OCI-LY1 (cell line): Measurements from ENCODE around the gene CDH13.

Experiments used
- H2AFZ ChIP-seq: fragments of 200-600 bp; sonication (generic), shearing (Covaris generic); 2 replicates; pipeline ENCODE4 v1.6.0; 2014; ENCODE audit warnings: antibody characterized with exemption, mild to moderate bottlenecking, low read length
- H3F3A ChIP-seq: fragments of 200-600 bp; sonication (generic), shearing (Covaris generic); 2 replicates; pipeline ENCODE4 v1.6.0; 2014; ENCODE audit warnings: mild to moderate bottlenecking, antibody characterized with exemption, low read length, moderate library complexity; ENCODE audit not compliant: insufficient read depth
- H3K27ac ChIP-seq: fragments of 200-600 bp; sonication (generic); 2 replicates; pipeline ENCODE4 v1.5.1; 2014; ENCODE audit warnings: low read length, mixed run types, mild to moderate bottlenecking, low read depth; ENCODE audit not compliant: poor library complexity, severe bottlenecking
- H3K27me3 ChIP-seq: fragments of 200-600 bp; sonication (generic); 2 replicates; pipeline ENCODE4 v1.6.0; 2014; ENCODE audit warnings: antibody characterized with exemption, mild to moderate bottlenecking, low read length, moderate library complexity; ENCODE audit not compliant: insufficient read depth
- H3K36me3 ChIP-seq: fragments of 200-600 bp; sonication (generic); 2 replicates; pipeline ENCODE4 v1.6.1; 2014; ENCODE audit warnings: mild to moderate bottlenecking, antibody characterized with exemption, low read length, moderate library complexity, mixed read lengths; ENCODE audit not compliant: insufficient read depth
- H3K4me1 ChIP-seq: fragments of 200-600 bp; sonication (generic); 2 replicates; pipeline ENCODE4 v1.5.1; 2014; ENCODE audit warnings: mild to moderate bottlenecking, low read length, moderate library complexity; ENCODE audit not compliant: insufficient read depth, severe bottlenecking
- H3K4me2 ChIP-seq: fragments of 200-600 bp; sonication (generic), shearing (Covaris generic); 2 replicates; pipeline ENCODE4 v1.6.1; 2014; ENCODE audit warnings: low read length
- H3K4me3 ChIP-seq: fragments of 200-600 bp; sonication (generic); 2 replicates; pipeline ENCODE4 v1.5.1; 2014; ENCODE audit warnings: low read length, low read depth, mild to moderate bottlenecking, mixed read lengths; ENCODE audit not compliant: poor library complexity, severe bottlenecking
- H3K79me2 ChIP-seq: fragments of 200-600 bp; shearing (Covaris generic); 2 replicates; pipeline ENCODE4 v1.6.1; 2016; ENCODE audit warnings: mixed run types, low read length, mixed read lengths; ENCODE audit not compliant: insufficient read depth
- H3K9ac ChIP-seq: fragments of 200-600 bp; sonication (generic), shearing (Covaris generic); 2 replicates; pipeline ENCODE4 v1.6.1; 2014; ENCODE audit warnings: mild to moderate bottlenecking, low read length, mixed read lengths
- H3K9me2 ChIP-seq: fragments of 200-600 bp; sonication (generic), shearing (Covaris generic); 2 replicates; pipeline ENCODE4 v1.6.1; 2014; ENCODE audit warnings: low read depth, mild to moderate bottlenecking, low read length, mixed read lengths
- H3K9me3 ChIP-seq: fragments of 200-600 bp; shearing (Covaris generic); 2 replicates; pipeline ENCODE4 v1.6.1; 2014; ENCODE audit warnings: low read length, mixed read lengths
- H4K20me1 ChIP-seq: fragments of 200-600 bp; sonication (generic), shearing (Covaris generic); 2 replicates; pipeline ENCODE4 v1.6.0; 2016; ENCODE audit warnings: mild to moderate bottlenecking, low read length; ENCODE audit not compliant: insufficient read depth
- EZH2 ChIP-seq: fragments of 200-600 bp; sonication (generic), shearing (Covaris generic); IDR thresholded peaks from 2 replicates; pipeline ENCODE4 v1.8.0; 2017; ENCODE audit warnings: borderline replicate concordance, mixed run types, mild to moderate bottlenecking, antibody characterized with exemption, low read length, moderate library complexity, mixed read lengths
- TF ChIP-seq, protein P1 (sequence below): fragments of 200-600 bp; sonication (generic), shearing (Covaris generic); IDR thresholded peaks from 2 replicates; pipeline ENCODE4 v1.5.1; 2017; ENCODE audit warnings: mild to moderate bottlenecking, antibody characterized with exemption, low read length, moderate library complexity, mixed read lengths

Gene CDH13

DNA sequence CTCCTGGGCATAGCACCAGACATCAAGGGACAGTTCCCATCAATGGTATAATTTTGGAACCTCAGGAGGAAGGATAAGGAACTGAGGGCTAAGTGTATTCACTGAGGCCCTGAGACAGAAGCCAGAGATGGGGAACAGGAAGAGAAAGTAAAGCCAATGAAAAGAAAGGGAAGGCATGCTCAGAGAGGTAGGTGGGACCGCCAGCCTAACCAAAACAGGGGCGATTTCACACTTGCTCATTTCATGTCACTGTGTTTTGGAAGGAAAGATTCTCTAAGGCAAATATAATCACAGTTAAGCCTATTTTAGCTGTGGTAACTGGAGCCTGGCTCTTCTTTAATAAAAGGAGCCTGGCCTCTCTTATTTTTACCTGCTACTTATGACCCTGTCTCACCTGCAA lies 411.1 kb downstream of the CDH13 start:
- Histone ChIP-seq H3K9ac (no peak overlapping the region), H3K36me3 (no peaks in the 10 kb centered on the region), H3K4me1 (no peaks in the 10 kb centered on the region), H2AFZ (no peak overlapping the region), H3K27ac (no peak overlapping the region), H3K4me2 (no peak overlapping the region), H4K20me1 (no peaks in the 10 kb centered on the region), H3F3A (no peaks in the 10 kb centered on the region), H3K27me3 (no peaks in the 10 kb centered on the region), H3K4me3 (no peak overlapping the region), H3K79me2 (no peaks in the 10 kb centered on the region), H3K9me3 (no peaks in the 10 kb centered on the region), H3K9me2 (no peaks in the 10 kb centered on the region)
- TF ChIP-seq, protein P1, sequence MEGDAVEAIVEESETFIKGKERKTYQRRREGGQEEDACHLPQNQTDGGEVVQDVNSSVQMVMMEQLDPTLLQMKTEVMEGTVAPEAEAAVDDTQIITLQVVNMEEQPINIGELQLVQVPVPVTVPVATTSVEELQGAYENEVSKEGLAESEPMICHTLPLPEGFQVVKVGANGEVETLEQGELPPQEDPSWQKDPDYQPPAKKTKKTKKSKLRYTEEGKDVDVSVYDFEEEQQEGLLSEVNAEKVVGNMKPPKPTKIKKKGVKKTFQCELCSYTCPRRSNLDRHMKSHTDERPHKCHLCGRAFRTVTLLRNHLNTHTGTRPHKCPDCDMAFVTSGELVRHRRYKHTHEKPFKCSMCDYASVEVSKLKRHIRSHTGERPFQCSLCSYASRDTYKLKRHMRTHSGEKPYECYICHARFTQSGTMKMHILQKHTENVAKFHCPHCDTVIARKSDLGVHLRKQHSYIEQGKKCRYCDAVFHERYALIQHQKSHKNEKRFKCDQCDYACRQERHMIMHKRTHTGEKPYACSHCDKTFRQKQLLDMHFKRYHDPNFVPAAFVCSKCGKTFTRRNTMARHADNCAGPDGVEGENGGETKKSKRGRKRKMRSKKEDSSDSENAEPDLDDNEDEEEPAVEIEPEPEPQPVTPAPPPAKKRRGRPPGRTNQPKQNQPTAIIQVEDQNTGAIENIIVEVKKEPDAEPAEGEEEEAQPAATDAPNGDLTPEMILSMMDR, result no peak
- no peak for TF ChIP-seq EZH2

DNA sequence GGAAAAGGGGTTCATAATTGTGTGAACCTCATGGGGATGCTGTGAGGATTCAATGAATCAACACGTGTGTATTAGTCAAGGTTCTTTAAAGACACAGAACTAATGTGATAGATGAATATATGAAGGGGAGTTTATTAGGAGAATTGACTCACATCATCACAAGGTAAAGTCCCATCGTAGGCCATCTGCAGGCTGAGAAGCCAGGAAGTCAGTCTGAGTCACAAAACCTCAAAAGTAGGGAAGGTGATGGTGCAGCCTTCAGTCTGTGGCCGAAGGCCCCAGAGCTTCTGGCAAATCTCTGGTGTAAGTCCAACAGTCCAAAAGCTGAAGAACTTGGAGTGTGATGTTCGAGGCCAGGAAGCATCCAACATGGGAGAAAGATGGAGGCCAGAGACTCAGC lies 413.4 kb downstream of the CDH13 start:
- H2AFZ ChIP-seq, result no peak overlapping the region
- H3K9ac ChIP-seq, result no peak overlapping the region
- H3K36me3 ChIP-seq, result no peaks in the 10 kb centered on the region
- H3K4me3 ChIP-seq, result no peak overlapping the region
- H3K4me2 ChIP-seq, result no peak overlapping the region
- H4K20me1 ChIP-seq, result no peaks in the 10 kb centered on the region
- no peaks in the 10 kb centered on the region for H3K4me1 ChIP-seq
- H3K27me3 ChIP-seq, result no peaks in the 10 kb centered on the region
- H3K27ac ChIP-seq, result no peak overlapping the region
- no peaks in the 10 kb centered on the region for H3K9me2 ChIP-seq
- TF ChIP-seq, protein P1, result no peak
- no peak for TF ChIP-seq EZH2
- no peaks in the 10 kb centered on the region for H3K79me2 ChIP-seq
- no peaks in the 10 kb centered on the region for H3F3A ChIP-seq
- no peaks in the 10 kb centered on the region for H3K9me3 ChIP-seq

DNA sequence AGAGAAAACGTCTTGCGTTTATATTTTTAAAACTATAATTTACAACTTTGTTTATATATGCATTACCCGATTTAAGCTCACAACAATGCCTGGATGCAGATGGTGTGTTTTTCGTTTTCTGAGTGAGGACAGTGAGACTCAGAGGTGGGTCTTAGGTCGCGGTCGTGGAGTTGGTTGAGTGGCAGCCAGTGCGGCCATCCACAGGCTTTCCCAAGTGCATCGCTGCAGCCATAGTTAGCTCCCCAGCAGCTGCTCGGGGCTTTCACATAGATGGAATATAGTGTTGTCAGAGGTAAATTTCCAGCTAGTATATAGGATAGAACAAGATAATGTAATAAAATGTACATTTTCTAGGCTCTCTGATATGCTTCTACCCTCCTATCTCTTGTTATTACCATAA lies 417.8 kb downstream of the CDH13 start:
- H3K4me1 ChIP-seq, result no peaks in the 10 kb centered on the region
- H3K9ac ChIP-seq, result no peak overlapping the region
- no peak overlapping the region for H3K4me3 ChIP-seq
- H3K9me2 ChIP-seq, result no peaks in the 10 kb centered on the region
- H2AFZ ChIP-seq, result no peak overlapping the region
- TF ChIP-seq EZH2, result no peak
- TF ChIP-seq, protein P1, result no peak
- H4K20me1 ChIP-seq, result no peaks in the 10 kb centered on the region
- H3K36me3 ChIP-seq, result no peaks in the 10 kb centered on the region
- no peaks in the 10 kb centered on the region for H3K79me2 ChIP-seq
- H3K27ac ChIP-seq, result no peak overlapping the region
- no peaks in the 10 kb centered on the region for H3F3A ChIP-seq
- no peaks in the 10 kb centered on the region for H3K27me3 ChIP-seq
- H3K9me3 ChIP-seq, result no peaks in the 10 kb centered on the region
- no peak overlapping the region for H3K4me2 ChIP-seq
